Measurements from ENCODE around the gene CMA1. TPM values are rescaled to one million over a fixed set of nuclear protein-coding genes. Genes with fewer than 3 reads are reported as not detected.

Gene CMA1
- total RNA-seq, 1 donor from 2014 or later = not detected

- H3K36me3 Mint-ChIP-seq (ENCODE audit: low read depth, unreplicated experiment) = peaks cover 10% of the 10 kb centered on the region
- H3K4me1 Mint-ChIP-seq (ENCODE audit: unreplicated experiment) = no peaks in the 10 kb centered on the region
- TF ChIP-seq CTCF (IDR thresholded peaks at IDR 0.05; ENCODE audit: unreplicated experiment) = no peak
- H3K4me3 Mint-ChIP-seq (ENCODE audit: unreplicated experiment) = no peak overlapping the region
- no peaks in the 10 kb centered on the region for H3K9me3 Mint-ChIP-seq (ENCODE audit: unreplicated experiment)
- H3K27me3 Mint-ChIP-seq (ENCODE audit: unreplicated experiment) = peaks cover 8% of the 10 kb centered on the region
- no peak overlapping the region for H3K27ac Mint-ChIP-seq (ENCODE audit: unreplicated experiment)
- DNase-seq (ENCODE audit: low spot score) = no peak
These were observed 42.7 kb downstream of the CMA1 start for GRCh38 chr14:24465368-24465767.

DNA sequence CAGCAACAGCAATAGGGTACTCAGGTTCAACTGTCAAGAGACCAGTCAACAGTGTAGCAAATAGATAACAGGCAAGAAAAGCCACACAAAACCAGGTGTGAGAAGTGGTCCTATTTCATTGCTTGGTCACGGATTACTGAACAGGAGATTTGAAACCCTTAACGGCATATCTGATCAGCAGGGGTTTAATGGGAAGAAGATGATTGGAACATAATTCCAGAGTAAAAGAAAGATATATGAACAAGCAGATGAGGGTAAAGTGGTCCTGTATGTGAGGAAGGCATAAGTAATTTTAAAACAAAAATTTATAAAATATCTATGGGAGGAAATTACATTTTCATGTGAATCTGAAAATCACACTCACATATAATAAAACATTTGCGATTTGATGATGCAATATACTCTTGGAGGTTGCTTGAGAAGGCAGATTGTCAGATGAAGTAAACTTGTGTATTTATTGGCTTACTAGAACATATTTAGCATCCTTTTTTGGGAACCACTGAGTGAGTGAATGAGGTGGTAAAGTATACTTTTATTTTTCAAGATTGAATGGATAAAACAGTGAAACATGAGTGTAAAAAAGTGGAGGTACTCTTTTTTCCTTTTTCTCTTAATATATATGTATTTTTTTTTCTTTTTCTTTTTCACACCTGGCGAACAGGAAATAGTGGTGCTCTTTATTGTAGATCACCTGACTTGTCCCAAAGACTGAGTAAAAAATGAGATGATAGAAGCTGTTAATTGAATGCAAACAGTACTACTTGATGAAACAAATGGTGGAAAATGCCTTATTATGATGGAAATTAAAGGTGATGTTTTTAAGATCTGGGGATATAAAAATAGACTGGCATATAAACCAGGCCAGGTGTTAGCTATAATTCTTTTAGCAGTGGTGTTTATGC, 43.9 kb downstream of the CMA1 start:
- TF ChIP-seq CTCF (IDR thresholded peaks at IDR 0.05; ENCODE audit: unreplicated experiment) = no peak
- no peaks in the 10 kb centered on the region for H3K9me3 Mint-ChIP-seq (ENCODE audit: unreplicated experiment)
- H3K4me3 Mint-ChIP-seq (ENCODE audit: unreplicated experiment) = no peak overlapping the region
- peaks cover 10% of the 10 kb centered on the region for H3K27me3 Mint-ChIP-seq (ENCODE audit: unreplicated experiment)
- H3K36me3 Mint-ChIP-seq (ENCODE audit: low read depth, unreplicated experiment) = peaks cover 10% of the 10 kb centered on the region
- H3K4me1 Mint-ChIP-seq (ENCODE audit: unreplicated experiment) = peaks cover 11% of the 10 kb centered on the region
- no peak for DNase-seq (ENCODE audit: low spot score)
- H3K27ac Mint-ChIP-seq (ENCODE audit: unreplicated experiment) = no peak overlapping the region

GRCh38 chr14:24463017-24463883, 44.8 kb downstream of the CMA1 start:
- TF ChIP-seq CTCF (IDR thresholded peaks at IDR 0.05; ENCODE audit: unreplicated experiment) = no peak
- Mint-ChIP-seq H3K4me3 (ENCODE audit: unreplicated experiment) (no peak overlapping the region), H3K27me3 (ENCODE audit: unreplicated experiment) (peaks cover 10% of the 10 kb centered on the region), H3K9me3 (ENCODE audit: unreplicated experiment) (no peaks in the 10 kb centered on the region), H3K4me1 (ENCODE audit: unreplicated experiment) (peaks cover 19% of the 10 kb centered on the region), H3K36me3 (ENCODE audit: low read depth, unreplicated experiment) (peaks cover 10% of the 10 kb centered on the region), H3K27ac (ENCODE audit: unreplicated experiment) (no peak overlapping the region)
- no peak for DNase-seq (ENCODE audit: low spot score)

DNA sequence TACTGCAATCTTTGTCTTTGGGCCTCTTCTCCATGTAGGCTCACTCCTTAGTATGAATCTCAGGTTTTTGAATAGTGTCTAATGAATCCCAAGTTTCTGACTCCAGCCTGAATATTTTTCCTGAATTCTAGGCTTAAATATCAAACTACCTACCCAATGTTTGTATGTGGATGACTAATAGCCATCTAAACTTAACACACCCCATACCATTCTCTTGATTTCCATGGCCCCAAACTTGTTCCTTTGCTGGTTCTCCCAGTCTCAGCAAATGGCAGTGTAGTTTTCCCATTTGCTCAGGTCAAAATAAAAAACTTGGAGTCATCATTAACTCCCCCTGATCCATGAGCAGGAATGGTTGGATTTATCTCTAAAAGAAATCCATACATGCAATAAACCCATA, 46.7 kb downstream of the CMA1 start:
- Mint-ChIP-seq H3K9me3 (ENCODE audit: unreplicated experiment) (no peaks in the 10 kb centered on the region), H3K4me1 (ENCODE audit: unreplicated experiment) (peaks cover 28% of the 10 kb centered on the region), H3K27ac (ENCODE audit: unreplicated experiment) (no peak overlapping the region), H3K4me3 (ENCODE audit: unreplicated experiment) (no peak overlapping the region), H3K36me3 (ENCODE audit: low read depth, unreplicated experiment) (peaks cover 10% of the 10 kb centered on the region), H3K27me3 (ENCODE audit: unreplicated experiment) (peaks cover 12% of the 10 kb centered on the region)
- DNase-seq (ENCODE audit: low spot score) = no peak
- no peak for TF ChIP-seq CTCF (IDR thresholded peaks at IDR 0.05; ENCODE audit: unreplicated experiment)
